HepG2 (cell line): ENCODE measurements around the gene BICDL2. TPM values are rescaled to one million over a fixed set of nuclear protein-coding genes. Genes with fewer than 3 reads are reported as not detected.

Experiments used
- ATM ChIP-seq: fragments of 450-650 bp; IDR thresholded peaks from 2 replicates; pipeline ENCODE4 v1.7.1; 2017; ENCODE audit warnings: mild to moderate bottlenecking, borderline replicate concordance
- CREBL2 ChIP-seq: sonication (generic); formaldehyde crosslinking; IDR thresholded peaks from 2 replicates; pipeline ENCODE4 v1.8.1; 2023; ENCODE audit warnings: missing genetic modification reagents, mild to moderate bottlenecking, borderline replicate concordance
- E2F1 ChIP-seq: sonication (generic); formaldehyde crosslinking; IDR thresholded peaks from 2 replicates; pipeline ENCODE4 v1.5.0; 2020; ENCODE audit warnings: missing genetic modification reagents
- GLMP ChIP-seq: sonication (generic); formaldehyde crosslinking; IDR thresholded peaks from 2 replicates; pipeline ENCODE4 v1.9.0; 2021; ENCODE audit warnings: missing genetic modification reagents, mild to moderate bottlenecking, borderline replicate concordance
- HMG20B ChIP-seq: conservative IDR thresholded peaks from 2 replicates; pipeline ENCODE4 v1.6.1; 2016; ENCODE audit warnings: missing genetic modification reagents, missing compliant biosample characterization
- IRF2 ChIP-seq: IDR thresholded peaks from 2 replicates; pipeline ENCODE4 v1.6.1; 2018; ENCODE audit warnings: missing genetic modification reagents, missing compliant biosample characterization
- KLF6 ChIP-seq: IDR thresholded peaks from 2 replicates; pipeline ENCODE4 v1.8.0; 2016; ENCODE audit warnings: missing biosample characterization, missing genetic modification reagents
- MED1 ChIP-seq: sonication (generic); formaldehyde crosslinking; IDR thresholded peaks from 2 replicates; pipeline ENCODE4 v1.4.0; 2020; ENCODE audit warnings: missing genetic modification reagents
- MNT ChIP-seq: fragments of 450-650 bp; IDR thresholded peaks from 2 replicates; pipeline ENCODE4 v1.6.1; 2016
- MXD1 ChIP-seq: sonication (generic); formaldehyde crosslinking; IDR thresholded peaks from 2 replicates; pipeline ENCODE4 v1.4.0; 2020; ENCODE audit warnings: mild to moderate bottlenecking, missing genetic modification reagents
- SMAD9 ChIP-seq: sonication (generic); formaldehyde crosslinking; IDR thresholded peaks from 2 replicates; pipeline ENCODE4 v1.5.1; 2020; ENCODE audit warnings: mild to moderate bottlenecking, missing genetic modification reagents
- SRSF9 ChIP-seq: fragments of 200-400 bp; formaldehyde crosslinking; IDR thresholded peaks from 2 replicates; pipeline ENCODE4 v1.6.1; 2018; ENCODE audit warnings: borderline replicate concordance, mild to moderate bottlenecking, low read depth, low read length; ENCODE audit not compliant: insufficient read depth, poor library complexity, severe bottlenecking
- SSRP1 ChIP-seq: IDR thresholded peaks from 2 replicates; pipeline ENCODE4 v1.6.1; 2016; ENCODE audit warnings: control low read depth
- ZFP37 ChIP-seq: sonication (generic); formaldehyde crosslinking; IDR thresholded peaks from 2 replicates; pipeline ENCODE4 v1.4.0; 2020; ENCODE audit warnings: missing genetic modification reagents, borderline replicate concordance
- ZKSCAN8 ChIP-seq: IDR thresholded peaks from 2 replicates; pipeline ENCODE4 v1.6.1; 2016; ENCODE audit warnings: borderline replicate concordance, missing genetic modification reagents, missing compliant biosample characterization
- ZNF562 ChIP-seq: sonication (generic); formaldehyde crosslinking; IDR thresholded peaks from 2 replicates; pipeline ENCODE4 v1.8.0; 2022; ENCODE audit warnings: missing genetic modification reagents, borderline replicate concordance
- polyA plus RNA-seq, 8 experiments: library from polyadenylated mRNA; depleted of rRNA in 3 of 8; stranded (reverse) in 7 of 8; unstranded in 1 of 8; fragments of >200 nt; fragmentation: Illumina TruSeq in 4 of 8; extraction: Trizol in 4 of 8; gene quantifications; 2 replicates each; pipeline versions ENCODE4 v1.2.1 to v1.2.3, GENCODE V29; 2011 to 2016; ENCODE audit warnings: low read depth in 4 of 8, missing spikeins in 1 of 8, mixed read lengths in 1 of 8; ENCODE audit not compliant: insufficient read depth in 1 of 8
- total RNA-seq, 5 experiments: library from RNA; depleted of rRNA; stranded (reverse); fragments of >200 nt; fragmentation: Illumina TruSeq; extraction: Trizol; gene quantifications; 2 replicates each; pipeline ENCODE4 v1.2.3, GENCODE V29; 2016; ENCODE audit warnings: low read depth in 1 of 5

The BICDL2 gene
- total and polyA plus RNA-seq, 2 of the 13 experiments (the other 11 are each of a cell fraction or from before 2014, with no cell fraction given), result 0.12 TPM; not detected in 1

- TF ChIP-seq MNT (peak; percentile 40; the same call in 1 of the 2 replicates), CREBL2 (CRISPR knock-in tag) (0 out of 2 replicates have a peak, but pooled peaks have one; percentile 60), ZKSCAN8 (CRISPR knock-in tag) (no peak), GLMP (CRISPR knock-in tag) (no peak), IRF2 (CRISPR knock-in tag) (peak; percentile 53; the same call in 1 of the 2 replicates), ZFP37 (CRISPR knock-in tag) (no peak), E2F1 (peak; percentile 75), MXD1 (CRISPR knock-in tag) (peak; percentile 41), KLF6 (CRISPR knock-in tag) (0 out of 2 replicates have a peak, but pooled peaks have one; percentile 34), ATM (no peak), SRSF9 (no peak), SSRP1 (CRISPR knock-in tag) (no peak), HMG20B (CRISPR knock-in tag) (no peak), MED1 (peak; percentile 48; the same call in 1 of the 2 replicates), ZNF562 (no peak), SMAD9 (CRISPR knock-in tag) (no peak)
These were observed 56.2 kb downstream of the BICDL2 start, which contains the start of gene PKMYT1 (continued) for GRCh38 chr16:2980227-2981176.
